BLaER1 (cell line): ENCODE results near the gene SLC25A25.

Experiments used
- H3K27ac ChIP-seq: shearing (Covaris generic); formaldehyde crosslinking; 2 replicates; pipeline ENCODE4 v1.8.1; 2022
- H3K27me3 ChIP-seq: shearing (Covaris generic); formaldehyde crosslinking; 2 replicates; pipeline ENCODE4 v1.8.1; 2022
- H3K36me3 ChIP-seq: shearing (Covaris generic); formaldehyde crosslinking; 2 replicates; pipeline ENCODE4 v1.8.1; 2022
- H3K4me1 ChIP-seq: shearing (Covaris generic); formaldehyde crosslinking; 2 replicates; pipeline ENCODE4 v1.8.1; 2022
- H3K4me2 ChIP-seq: shearing (Covaris generic); formaldehyde crosslinking; 2 replicates; pipeline ENCODE4 v1.8.1; 2022
- H3K4me3 ChIP-seq: shearing (Covaris generic); formaldehyde crosslinking; 2 replicates; pipeline ENCODE4 v1.8.1; 2022
- H3K9ac ChIP-seq: shearing (Covaris generic); formaldehyde crosslinking; 2 replicates; pipeline ENCODE4 v1.8.1; 2022
- H3K9me3 ChIP-seq: shearing (Covaris generic); formaldehyde crosslinking; 2 replicates; pipeline ENCODE4 v1.8.1; 2022
- H4K20me1 ChIP-seq: shearing (Covaris generic); formaldehyde crosslinking; 2 replicates; pipeline ENCODE4 v1.8.1; 2022
- Cebpa-rat ChIP-seq: shearing (Covaris generic); IDR thresholded peaks from 2 replicates; pipeline ENCODE4 v1.8.1; 2022

Gene SLC25A25

DNA sequence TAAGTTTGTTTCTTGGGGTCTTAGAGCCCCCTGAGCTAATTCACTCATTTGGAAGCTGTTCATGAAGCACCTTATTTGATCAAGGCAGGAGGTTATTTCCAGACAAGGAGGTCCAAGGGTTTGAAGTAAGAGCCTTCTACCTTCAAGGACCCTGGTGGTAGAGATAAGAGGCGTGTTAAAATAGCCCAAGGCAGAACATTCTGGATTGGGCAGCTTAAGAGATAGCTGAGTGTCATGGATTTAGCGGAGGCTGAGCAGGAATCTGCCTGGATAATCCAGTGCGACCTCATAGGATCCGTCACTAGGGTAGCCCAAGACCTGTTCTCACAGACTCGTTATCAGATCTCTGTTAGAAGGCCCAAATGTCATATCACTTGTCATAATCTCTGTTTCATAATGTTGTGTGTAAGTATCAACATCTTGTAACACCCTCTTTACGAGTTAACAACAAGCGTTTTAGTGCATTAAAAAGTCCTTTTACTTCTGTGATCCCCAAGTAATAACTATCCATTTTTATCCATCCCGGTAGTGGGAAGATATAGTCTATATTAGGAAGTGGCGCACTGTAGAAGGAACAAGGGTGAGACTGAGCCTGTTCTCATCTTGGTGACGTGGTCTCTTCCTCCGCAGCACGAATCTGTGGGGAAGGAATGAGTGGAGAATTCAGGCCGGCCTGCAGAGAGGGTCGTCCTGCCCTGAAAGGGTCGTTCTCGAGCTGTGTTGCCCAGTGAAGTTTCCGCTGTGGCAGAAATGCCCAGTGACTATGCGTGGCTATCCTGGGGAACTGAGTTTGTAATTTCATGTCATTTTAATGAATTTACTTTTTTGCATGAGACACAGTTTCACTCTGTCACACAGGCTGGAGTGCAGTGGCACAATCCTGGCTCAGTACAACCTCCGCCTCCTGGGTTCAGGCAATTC, 28.8 kb downstream of the SLC25A25 start:
- peaks cover 99% of the 10 kb centered on the region for H3K4me1 ChIP-seq
- H3K9ac ChIP-seq = peak overlapping the region; percentile 52; the same call in 1 of the 2 replicates
- no peaks in the 10 kb centered on the region for H3K27me3 ChIP-seq
- peak overlapping the region; percentile 82 for H3K4me2 ChIP-seq
- H4K20me1 ChIP-seq = peaks cover 92% of the 10 kb centered on the region
- TF ChIP-seq Cebpa-rat = no peak
- H3K27ac ChIP-seq = 0 out of 2 replicates have a peak overlapping the region, but pooled peaks have one; percentile 5
- peaks cover 28% of the 10 kb centered on the region for H3K36me3 ChIP-seq
- H3K9me3 ChIP-seq = no peaks in the 10 kb centered on the region
- no peak overlapping the region for H3K4me3 ChIP-seq

DNA sequence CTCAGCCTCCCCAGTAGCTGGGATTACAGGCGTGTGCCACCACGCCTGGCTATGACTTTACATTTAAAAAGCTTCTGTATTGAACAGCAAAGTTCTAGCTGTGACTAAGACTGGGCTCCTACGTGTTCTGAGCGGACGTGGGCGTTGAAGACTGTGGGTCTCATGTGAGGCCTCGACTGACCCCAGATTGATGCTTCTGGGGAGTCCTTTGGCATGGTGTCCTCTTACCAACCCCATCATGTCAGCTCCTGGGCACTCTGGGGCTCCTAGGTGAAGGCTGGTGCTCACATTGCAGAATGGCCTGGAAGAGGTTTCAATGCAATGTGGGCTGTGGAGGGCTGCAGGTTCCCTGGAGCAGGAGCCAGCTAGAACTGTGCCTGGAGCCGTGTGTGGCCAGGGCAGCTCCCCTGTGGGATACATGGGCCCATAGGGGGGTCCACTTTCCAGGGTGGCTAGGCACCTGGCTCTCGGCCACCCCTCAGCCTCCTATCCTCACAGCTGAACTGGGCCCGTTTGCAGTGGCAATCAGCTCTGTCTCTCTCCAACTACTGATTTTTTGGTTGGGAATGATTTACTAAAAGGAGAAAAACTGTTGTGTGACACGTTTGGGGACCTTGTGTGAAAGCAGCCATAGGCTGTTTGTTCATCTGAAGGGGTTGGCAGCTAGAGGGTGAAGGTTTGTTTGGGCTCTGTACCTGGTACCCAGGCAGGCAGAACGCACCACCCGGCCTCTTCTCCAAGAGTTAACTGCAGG, 29.7 kb downstream of the SLC25A25 start:
- H3K4me3 ChIP-seq = no peak overlapping the region; the same call in 1 of the 2 replicates
- H3K4me1 ChIP-seq = peaks cover 99% of the 10 kb centered on the region
- H4K20me1 ChIP-seq = peaks cover 85% of the 10 kb centered on the region
- peak overlapping the region; percentile 73; the same call in 1 of the 2 replicates for H3K27ac ChIP-seq
- peak overlapping the region; percentile 82 for H3K4me2 ChIP-seq
- no peaks in the 10 kb centered on the region for H3K9me3 ChIP-seq
- peaks cover 34% of the 10 kb centered on the region for H3K36me3 ChIP-seq
- H3K27me3 ChIP-seq = no peaks in the 10 kb centered on the region
- no peak for TF ChIP-seq Cebpa-rat
- H3K9ac ChIP-seq = peak overlapping the region; percentile 52; the same call in 1 of the 2 replicates

DNA sequence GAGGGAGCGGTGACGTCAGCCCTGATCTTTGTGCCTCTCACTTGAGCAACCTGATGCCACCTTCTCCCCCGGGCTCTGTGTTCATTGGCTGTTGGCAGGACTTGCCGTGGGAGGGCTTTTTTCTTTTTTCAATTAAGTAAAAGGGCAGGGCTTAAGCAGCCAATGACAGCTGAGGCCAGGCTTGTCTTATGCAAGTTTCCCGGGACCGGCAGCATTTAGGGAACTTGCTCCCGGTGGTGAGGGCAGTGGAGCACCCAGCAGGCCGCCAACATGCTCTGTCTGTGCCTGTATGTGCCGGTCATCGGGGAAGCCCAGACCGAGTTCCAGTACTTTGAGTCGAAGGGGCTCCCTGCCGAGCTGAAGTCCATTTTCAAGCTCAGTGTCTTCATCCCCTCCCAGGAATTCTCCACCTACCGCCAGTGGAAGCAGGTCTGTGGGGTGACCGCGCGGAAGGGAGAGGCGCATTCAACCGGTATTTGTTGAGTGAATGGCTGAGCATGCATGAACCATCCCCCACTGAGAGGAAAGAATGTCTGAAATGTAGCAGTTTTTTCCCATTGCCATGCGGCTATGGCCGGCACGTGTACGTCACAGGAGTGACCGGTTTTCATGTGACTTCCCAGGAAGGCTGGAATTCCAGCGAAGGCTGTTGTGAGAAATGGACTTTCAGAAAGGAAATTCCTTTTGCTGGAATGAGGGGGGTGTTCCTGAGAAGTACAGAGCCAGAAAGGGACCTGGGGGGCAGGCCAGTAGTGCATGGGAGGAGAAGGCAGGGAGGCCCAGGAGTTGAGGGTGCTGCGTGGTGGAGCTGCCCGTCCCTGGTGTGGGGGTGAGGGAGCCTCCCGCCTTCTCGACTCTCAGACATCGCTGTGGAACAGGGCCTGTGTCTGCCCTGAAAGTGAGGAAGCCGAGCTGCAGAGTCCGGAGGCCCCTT, 30.5 kb downstream of the SLC25A25 start:
- H3K4me1 ChIP-seq = peaks cover 99% of the 10 kb centered on the region
- peaks cover 40% of the 10 kb centered on the region for H3K36me3 ChIP-seq
- peaks cover 81% of the 10 kb centered on the region for H4K20me1 ChIP-seq
- no peak for TF ChIP-seq Cebpa-rat
- H3K4me3 ChIP-seq = peak overlapping the region; percentile 54
- peak overlapping the region; percentile 73 for H3K27ac ChIP-seq
- no peaks in the 10 kb centered on the region for H3K27me3 ChIP-seq
- H3K9me3 ChIP-seq = no peaks in the 10 kb centered on the region
- H3K4me2 ChIP-seq = peak overlapping the region; percentile 82
- peak overlapping the region; percentile 52 for H3K9ac ChIP-seq

DNA sequence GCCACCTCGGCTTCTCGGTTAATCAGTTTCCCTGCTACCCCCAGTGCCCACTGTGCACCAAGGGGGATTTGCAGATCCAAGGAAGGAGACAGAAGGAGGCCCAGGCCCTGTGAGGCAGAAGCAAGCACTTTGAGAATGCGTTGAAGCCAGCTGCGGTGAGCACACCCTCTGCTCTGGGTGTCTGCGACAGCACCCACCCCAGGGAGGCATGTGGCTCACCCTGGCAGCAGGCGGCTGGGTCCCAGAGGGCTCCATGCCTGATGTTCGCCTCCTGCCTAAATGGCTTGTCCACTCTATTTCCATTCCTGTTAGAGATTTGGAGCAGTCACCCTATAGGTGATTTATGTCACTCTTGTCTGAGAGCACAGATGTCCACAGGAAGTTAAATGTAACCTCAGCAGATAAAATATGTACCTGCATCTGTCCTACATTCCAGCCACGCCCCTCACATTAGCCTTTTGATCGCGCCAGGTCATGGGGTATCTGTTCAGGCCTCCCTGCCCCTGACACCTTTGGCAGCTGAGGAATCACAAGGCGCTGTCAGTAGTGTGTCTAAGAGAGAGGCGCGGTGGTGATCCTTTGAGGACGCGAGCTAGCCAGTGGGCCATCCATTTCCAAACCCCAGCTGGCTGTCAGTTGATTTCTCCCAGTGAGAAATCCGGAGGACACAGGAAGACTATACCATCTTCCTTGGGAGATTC, 31.3 kb downstream of the SLC25A25 start:
- Histone ChIP-seq H3K27ac (peak overlapping the region; percentile 87), H4K20me1 (peaks cover 73% of the 10 kb centered on the region), H3K9ac (peak overlapping the region; percentile 52), H3K27me3 (no peaks in the 10 kb centered on the region), H3K9me3 (no peaks in the 10 kb centered on the region), H3K4me3 (peak overlapping the region; percentile 54; the same call in 1 of the 2 replicates), H3K4me2 (peak overlapping the region; percentile 82), H3K4me1 (peaks cover 99% of the 10 kb centered on the region), H3K36me3 (peaks cover 46% of the 10 kb centered on the region)
- TF ChIP-seq Cebpa-rat = no peak

DNA sequence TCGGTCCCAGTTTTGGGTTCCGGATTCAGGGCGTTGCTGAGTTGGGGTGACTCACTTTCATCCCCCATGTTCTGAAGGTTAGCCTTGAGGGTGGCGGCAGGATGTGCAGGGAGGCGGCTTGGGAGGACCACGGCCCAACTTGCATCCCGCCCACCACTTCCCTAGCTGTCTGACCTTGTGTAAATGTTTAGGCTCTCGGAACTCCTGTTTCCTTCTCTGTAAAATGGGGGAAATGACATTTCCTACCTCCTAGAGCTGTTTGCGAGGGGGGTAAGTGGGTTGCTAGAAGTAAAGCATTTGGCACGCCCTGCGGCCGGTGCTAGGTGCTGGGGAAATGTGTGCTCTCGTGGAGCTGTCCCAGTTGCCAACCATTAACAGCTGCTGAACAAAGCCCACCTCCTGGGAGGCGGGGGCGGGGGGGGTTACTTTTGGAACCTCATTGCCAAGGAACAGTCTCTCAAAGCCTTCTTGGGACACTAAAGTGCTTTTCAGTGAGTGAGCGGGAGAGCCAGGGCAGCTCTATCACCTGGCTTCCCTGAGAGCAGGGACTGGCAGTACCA, 32.0 kb downstream of the SLC25A25 start:
- H3K9me3 ChIP-seq = no peaks in the 10 kb centered on the region
- no peak overlapping the region for H3K4me3 ChIP-seq
- H3K27me3 ChIP-seq = no peaks in the 10 kb centered on the region
- peak overlapping the region; percentile 82 for H3K4me2 ChIP-seq
- peaks cover 67% of the 10 kb centered on the region for H4K20me1 ChIP-seq
- TF ChIP-seq Cebpa-rat = no peak
- H3K9ac ChIP-seq = peak overlapping the region; percentile 43; the same call in 1 of the 2 replicates
- H3K27ac ChIP-seq = peak overlapping the region; percentile 87
- H3K36me3 ChIP-seq = peaks cover 43% of the 10 kb centered on the region
- peaks cover 99% of the 10 kb centered on the region for H3K4me1 ChIP-seq

DNA sequence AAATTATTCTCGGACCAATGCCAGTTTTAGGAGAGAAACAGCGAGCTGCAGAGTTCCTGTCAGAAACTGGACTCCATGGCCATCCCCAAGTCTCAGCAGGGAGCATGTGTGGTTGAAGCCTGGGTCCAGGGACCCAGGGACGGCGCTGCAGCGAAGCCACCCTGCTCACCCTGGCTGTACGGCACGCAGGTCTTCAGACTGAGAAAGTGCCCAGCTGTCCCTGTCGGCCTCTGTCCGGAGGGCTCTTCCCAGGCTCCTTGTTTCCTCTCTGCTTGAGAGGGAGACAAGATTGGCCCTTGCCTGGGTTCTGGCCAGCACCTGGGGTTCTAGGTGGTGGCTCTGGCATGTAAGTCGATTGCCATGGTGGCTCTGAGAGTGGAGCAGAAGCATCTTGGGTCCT, 32.5 kb downstream of the SLC25A25 start:
- Histone ChIP-seq H3K9me3 (no peaks in the 10 kb centered on the region), H3K27ac (peak overlapping the region; percentile 87), H3K36me3 (peaks cover 46% of the 10 kb centered on the region)

DNA sequence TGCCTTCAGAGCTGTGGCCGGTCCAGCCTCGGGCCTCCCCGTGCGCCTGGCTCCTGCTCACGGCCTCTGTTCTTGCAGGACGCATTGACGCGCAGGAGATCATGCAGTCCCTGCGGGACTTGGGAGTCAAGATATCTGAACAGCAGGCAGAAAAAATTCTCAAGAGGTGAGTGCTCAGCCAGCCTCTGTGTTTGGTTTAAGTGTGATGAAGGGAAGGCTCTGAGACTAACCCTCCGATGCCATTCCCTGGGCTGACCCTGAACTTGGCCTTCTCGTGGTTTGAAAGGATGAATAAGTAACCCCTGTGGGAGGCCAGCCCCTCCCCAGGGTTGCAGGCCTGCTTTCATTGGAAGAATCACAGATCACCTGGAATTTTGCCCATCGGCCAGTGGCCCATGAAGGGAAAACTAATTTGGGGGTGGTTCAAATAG, 33.2 kb downstream of the SLC25A25 start:
- Histone ChIP-seq H3K27me3 (no peaks in the 10 kb centered on the region), H3K27ac (peak overlapping the region; percentile 87), H3K9me3 (no peaks in the 10 kb centered on the region), H3K4me1 (peaks cover 100% of the 10 kb centered on the region), H3K4me2 (peak overlapping the region; percentile 82), H3K4me3 (no peak overlapping the region), H3K9ac (peak overlapping the region; percentile 43; the same call in 1 of the 2 replicates), H4K20me1 (peaks cover 58% of the 10 kb centered on the region), H3K36me3 (peaks cover 52% of the 10 kb centered on the region)
- no peak for TF ChIP-seq Cebpa-rat

More for the DNA sequence above, 32.5 kb downstream of the SLC25A25 start:
- H3K4me2 ChIP-seq = peak overlapping the region; percentile 82
- TF ChIP-seq Cebpa-rat = no peak
- peak overlapping the region; percentile 43 for H3K9ac ChIP-seq
- peaks cover 61% of the 10 kb centered on the region for H4K20me1 ChIP-seq
- no peak overlapping the region for H3K4me3 ChIP-seq
- H3K4me1 ChIP-seq = peaks cover 99% of the 10 kb centered on the region
- H3K27me3 ChIP-seq = no peaks in the 10 kb centered on the region

DNA sequence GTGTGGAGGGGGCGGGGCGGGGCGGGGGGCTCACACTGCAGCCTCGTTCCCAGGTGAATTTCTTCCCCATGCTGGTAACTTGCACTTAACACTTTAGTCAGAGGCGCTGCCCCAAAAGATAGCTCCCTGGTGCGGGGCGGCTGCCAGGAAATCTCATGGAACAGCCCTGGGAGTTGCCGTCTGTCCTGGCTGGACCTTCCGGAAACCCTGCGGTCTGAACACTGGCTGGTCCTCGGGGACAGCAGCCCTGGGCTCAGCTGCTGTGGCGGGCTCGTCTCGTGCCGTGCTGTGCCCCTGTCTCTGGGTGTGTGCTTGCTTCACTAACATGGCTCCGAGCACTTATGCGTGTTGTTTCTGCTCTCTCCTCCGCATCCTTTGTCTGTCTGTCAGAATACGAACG, 33.7 kb downstream of the SLC25A25 start:
- Histone ChIP-seq H3K4me1 (peaks cover 98% of the 10 kb centered on the region), H3K9ac (peak overlapping the region; percentile 68), H3K4me2 (peak overlapping the region; percentile 82), H3K4me3 (peak overlapping the region; percentile 30; the same call in 1 of the 2 replicates), H3K27me3 (no peaks in the 10 kb centered on the region), H3K9me3 (no peaks in the 10 kb centered on the region), H3K36me3 (peaks cover 57% of the 10 kb centered on the region), H3K27ac (peak overlapping the region; percentile 87), H4K20me1 (peaks cover 56% of the 10 kb centered on the region)
- no peak for TF ChIP-seq Cebpa-rat
